HG03064 (cell line): Measurements from ENCODE around the gene USP48.
"Not testable (repeated sequence)": the region's sequence is repeated elsewhere in the genome, so short reads cannot be mapped to it uniquely, and the experiment has no call there.

ENCODE experiments used
- ATAC-seq: cut with Tn5 transposase; IDR thresholded peaks from one replicate; pipeline ENCODE4 v1.9.1; 2021; ENCODE audit warnings: low read depth; ENCODE audit not compliant: unreplicated experiment

USP48 gene

DNA sequence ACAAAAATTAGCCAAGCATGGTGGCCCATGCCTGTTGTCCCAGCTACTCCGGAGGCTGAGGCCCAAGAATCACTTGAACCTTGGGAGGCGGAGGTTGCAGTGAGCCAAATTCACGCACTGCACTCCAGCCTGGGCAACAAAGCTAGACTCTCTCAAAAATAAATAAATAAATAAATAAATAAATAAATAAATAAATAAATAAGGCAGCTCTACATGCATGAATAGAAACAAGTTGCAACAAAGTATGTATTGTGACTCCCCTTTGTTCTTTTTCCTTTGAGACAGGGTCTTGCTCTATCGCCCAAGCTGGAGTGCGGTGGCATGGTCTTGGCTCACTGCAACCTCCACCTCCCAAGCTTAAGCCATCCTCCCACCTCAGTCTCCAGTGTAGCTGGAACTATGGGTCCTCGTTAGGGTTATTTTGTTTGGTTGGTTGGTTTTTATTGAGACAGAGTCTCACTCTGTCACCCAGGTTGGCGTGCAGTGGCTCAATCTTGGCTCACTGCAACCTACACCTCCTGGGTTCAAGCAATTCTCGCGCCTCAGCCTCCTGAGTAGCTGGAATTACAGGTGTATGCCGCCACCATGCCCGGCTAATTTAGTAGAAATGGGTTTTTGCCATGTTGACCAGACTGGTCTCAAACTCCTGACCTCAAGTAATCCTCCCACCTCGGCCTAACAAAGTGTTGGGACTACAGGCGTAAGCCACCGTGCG is 8.0 kb downstream of the USP48 start:
- no peak for ATAC-seq

- ATAC-seq = no peak
Observed at GRCh38 chr1:21773585-21773984, 9.4 kb downstream of the USP48 start.

- ATAC-seq = not testable (repeated sequence)
Observed at GRCh38 chr1:21771672-21772071, 11.3 kb downstream of the USP48 start.

DNA sequence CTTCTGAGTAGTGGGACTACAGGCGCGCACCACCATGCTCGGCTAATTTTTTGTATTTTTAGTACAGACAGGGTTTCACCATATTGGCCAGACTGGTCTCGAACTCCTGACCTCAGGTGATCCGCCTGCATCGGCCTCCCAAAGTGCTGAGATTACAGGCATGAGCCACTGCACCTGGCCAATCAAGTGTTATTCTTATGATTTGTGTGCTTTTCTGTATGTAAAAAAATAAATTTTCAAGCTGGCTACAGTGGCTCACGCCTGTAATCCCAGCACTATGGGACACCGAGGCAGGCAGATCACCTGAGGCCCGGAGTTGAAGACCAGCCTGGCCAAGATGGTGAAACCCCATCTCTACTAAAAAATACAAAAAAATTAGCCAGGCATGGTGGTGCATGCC is 12.3 kb downstream of the USP48 start:
- ATAC-seq = not testable (repeated sequence)

GRCh38 chr1:21770201-21770600 is 12.7 kb downstream of the USP48 start:
- no peak for ATAC-seq

- not testable (repeated sequence) for ATAC-seq
Observed at GRCh38 chr1:21767106-21767505, 15.8 kb downstream of the USP48 start.

- ATAC-seq = no peak
Observed at GRCh38 chr1:21766210-21766609, 16.7 kb downstream of the USP48 start.

DNA sequence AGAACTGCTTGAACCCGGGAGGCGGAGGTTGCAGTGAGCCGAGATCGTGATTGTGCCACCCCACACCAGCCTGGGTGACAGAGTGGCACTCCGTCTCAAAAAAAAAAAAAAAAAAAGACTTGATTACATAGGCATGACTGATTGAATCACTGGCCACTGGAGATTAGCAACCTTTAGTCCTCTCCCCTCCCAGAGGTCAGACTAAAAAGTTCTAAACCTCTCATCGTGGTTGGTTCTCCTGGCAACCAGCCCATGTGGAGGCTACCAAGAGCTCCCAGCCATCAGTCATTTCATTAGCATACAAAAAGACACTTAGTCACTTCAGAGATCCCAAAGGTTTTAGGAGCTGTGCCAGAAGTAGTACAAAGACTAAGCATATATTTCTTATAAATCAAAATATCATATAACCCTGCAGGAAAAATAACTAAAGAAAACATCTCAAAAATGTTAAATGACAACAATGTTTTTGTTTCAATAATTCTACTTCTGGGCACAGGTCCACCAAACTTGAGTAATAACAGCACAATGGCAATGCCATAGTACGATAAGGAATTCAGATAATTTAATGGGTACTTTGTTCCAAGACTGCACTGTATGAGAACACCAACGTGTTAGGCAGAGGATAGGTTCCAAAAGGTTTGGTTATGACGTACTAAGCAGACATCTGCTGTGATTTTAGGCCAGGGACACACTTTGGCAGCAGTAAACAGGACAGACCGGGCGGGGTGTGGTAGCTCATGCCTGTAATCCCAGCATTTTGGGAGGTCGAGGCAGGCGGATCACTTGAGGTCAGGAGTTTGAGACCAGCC is 18.1 kb downstream of the USP48 start:
- ATAC-seq = no peak

- no peak for ATAC-seq
Observed at GRCh38 chr1:21763694-21764419, 19.1 kb downstream of the USP48 start.

DNA sequence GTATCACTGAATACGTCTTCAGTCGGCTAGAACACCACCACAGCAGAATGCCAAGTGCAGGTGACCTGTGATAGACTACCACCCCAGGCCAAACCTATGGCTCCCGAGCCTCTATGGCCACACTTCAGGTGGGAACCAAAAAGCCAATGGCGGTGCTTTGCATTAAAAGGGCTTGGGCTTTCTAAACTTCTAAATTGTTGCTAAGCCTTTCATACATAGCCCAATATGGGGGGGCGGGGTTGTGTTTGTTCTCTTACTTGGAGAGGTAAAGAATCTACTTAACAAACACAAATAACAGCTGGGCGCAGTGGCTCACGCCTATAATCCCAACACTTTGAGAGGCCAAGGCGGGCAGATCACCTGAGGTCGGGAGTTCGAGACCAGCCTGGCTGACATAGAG is 19.7 kb downstream of the USP48 start:
- no peak for ATAC-seq

DNA sequence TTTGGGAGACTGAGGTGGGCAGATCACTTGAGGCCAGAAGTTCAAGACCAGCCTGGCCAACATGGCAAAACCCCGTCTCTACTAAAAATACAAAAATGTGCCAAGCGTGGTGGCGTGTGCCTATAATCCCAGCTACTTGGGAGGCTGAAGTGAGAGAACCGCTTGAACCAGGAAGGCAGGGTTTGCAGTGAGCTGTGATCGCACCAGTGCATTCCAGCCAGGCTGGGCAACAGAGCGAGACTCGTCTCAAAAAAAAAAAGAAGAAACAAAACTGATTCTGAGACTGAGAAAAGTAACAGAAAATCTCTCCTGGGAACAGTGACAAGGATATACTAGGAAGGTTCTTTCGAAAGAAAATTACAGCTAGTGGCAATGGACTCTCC is 20.9 kb downstream of the USP48 start:
- no peak for ATAC-seq

DNA sequence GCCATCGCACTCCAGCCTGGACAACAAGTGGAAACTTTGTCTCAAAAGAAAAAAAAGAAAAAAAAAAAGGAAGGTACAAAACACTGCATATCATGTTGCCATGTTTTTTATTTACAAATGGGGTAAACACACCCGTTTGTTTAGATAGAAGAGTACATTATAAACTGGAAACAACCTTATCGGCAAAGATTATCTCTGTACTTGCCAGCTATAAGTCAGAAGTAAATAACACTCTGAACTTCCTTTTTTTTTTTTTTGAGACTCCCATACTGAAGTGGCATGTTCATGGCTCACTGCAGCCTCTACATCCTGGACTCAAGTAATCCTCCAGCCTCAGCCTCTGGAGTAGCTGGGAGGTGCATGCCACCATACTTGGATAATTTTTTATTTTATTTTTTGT is 21.9 kb downstream of the USP48 start:
- no peak for ATAC-seq

DNA sequence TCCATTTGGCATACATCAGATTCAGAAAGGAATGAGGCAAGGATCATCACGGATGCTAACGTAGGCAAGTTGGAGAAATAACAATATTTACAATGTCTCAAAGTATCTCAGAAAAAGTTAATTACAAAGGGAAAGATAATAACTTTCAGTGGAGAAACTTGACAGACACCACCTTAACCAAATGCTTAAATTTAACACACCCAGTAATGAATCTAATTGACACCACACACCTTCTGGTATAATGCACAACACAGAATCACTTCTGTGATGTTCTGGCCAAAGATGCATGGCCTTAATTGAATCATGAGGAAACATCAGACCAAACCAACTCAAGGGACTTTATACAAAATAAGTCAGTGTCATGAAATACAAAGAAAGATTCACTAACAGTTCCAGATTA is 23.1 kb downstream of the USP48 start:
- ATAC-seq = no peak

DNA sequence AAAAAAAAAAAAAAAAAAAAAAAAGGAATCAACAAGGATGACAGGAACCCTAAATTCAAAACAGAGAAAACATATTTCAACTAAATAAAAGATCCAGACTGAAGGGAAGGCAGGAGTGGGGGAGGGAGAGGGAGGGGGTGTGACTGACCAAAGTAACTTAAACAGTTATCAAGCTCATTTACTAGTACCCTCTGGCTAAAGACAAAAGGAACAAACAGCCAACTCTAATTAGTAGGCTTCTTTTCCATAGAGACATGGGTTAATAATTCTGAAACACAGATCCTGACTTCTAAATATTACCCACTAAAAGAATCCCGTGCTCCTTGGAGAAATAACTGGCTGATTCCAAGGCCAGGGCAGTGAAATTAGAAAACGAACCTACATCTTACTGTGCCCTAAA is 23.8 kb downstream of the USP48 start:
- no peak for ATAC-seq

DNA sequence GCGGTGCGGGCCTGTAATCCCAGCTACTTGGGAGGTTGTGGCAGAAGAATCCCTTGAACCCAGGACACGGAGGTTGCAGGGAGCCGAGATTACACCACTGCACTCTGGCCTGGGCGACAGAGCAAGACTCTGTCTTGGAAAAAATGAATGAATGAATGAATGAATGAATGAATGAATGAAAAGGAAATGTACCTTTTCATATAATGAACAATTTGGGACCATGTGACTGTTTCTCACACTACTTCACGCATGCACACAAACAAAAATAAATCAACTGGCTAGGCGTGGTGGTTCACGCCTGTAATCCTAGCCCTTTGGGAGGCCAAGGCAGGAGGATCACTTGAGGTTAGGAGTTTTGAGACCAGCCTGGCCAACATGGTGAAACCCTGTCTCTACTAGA is 24.3 kb downstream of the USP48 start:
- no peak for ATAC-seq

DNA sequence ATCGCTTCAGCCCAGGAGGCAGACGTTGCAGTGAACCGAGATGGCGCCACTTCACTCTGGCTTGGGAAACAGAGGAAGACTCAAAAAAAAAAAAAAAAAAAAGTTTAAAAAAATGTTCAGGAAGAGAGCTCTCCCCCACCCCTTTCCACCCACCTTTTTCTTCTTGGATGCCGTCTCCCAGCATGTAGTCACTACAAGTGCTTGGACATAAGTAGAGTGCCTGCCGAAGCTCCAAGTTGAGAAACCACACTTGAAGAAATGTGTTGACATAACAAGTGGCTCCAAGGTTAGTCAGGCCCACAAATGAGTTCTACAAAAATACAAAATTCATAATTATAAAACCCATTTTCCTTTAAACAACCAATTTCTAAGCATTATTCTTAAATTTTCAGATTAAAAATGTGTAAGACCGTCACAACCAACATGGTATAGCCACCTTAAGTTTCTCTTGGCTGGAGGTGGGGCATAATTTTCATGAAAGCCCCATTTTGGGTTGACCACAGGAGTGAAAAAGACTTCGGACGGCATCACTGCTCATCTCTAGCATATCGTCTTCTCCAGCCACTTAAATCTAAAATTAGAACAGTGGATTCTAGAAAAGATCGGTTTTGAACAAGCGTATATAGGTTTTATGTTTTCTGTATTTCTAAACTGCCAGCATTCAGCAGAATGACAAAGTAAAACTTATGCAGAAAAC is 26.4 kb downstream of the USP48 start:
- no peak for ATAC-seq

DNA sequence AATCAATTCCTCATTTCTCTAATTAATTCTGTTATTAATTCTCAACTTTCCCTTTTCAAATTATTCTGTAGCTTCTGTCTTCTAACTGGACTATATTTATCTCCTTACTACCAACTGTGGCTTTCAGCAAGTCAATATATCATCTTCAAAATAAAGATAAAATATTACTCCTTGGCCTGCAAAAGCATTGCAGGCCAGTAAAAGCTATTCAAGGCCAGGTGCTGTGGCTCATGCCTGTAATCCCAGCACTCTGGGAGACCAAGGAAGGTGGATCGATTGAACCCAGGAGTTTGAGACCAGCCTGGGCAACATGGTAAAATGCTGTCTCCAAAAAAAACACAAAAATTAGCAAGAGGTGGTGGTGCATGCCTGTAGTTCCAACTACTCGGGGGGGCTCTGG is 27.9 kb downstream of the USP48 start:
- no peak for ATAC-seq

DNA sequence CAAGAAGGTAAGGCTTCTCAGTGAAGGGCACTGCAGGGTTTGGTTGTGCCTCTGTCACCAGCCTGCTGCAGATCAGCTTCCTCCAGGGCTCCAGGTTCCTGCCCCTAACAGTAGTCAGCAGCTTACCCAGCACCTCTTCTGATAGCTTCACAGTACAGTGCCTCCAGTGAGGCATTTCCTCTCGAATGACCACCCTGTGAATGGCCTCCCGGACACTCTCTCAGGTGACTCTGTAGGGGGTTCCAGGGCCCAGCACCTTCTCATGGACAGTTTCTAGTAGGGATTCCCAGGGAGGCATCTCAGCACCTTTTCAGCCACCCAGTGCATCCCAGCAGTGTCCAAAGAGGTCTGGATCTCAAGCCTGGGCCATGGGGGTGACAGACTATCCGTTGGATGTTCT is 28.4 kb downstream of the USP48 start:
- ATAC-seq = no peak

GRCh38 chr1:21752186-21752585 is 30.8 kb downstream of the USP48 start:
- no peak for ATAC-seq

DNA sequence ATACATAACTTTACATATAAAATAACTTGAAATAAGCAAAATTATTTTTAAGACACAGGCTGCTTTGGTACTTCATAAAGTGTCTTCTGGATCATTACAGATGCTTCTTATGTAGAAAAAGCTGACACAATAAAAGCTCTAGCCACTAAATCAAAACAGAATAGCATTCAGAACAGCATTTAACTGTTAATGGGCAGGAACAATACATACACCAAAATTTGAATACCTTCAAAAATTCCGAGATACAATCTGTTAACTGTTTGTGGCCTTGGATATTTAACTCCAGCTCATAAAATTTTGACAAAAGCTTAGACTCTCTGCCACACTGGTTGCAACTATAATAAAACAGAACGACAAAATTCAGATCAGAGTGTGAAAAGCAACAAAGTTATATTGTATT is 31.7 kb downstream of the USP48 start:
- ATAC-seq = no peak

DNA sequence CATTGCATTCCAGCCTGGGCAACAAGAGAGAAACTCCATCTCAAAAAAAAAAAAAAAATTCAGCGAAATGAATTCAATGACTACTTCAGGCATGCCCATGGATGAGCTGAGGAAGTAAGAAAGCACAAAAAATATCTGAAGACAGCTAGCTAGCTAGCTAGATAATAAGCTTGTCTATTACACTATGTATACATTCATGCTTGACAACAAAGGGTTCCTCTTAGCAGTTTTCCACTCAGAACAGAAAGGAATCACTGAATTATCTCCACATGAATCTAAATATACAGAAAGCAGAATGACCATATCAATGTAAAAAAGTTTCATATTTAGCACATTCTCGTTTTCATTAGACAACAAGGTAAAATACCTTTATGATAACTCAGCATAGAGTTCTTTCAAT is 32.1 kb downstream of the USP48 start:
- ATAC-seq = no peak
